OCI-LY3 (cell line): Measurements from ENCODE around the gene IRF2BP1.
"Not testable (repeated sequence)": the region's sequence is repeated elsewhere in the genome, so short reads cannot be mapped to it uniquely, and the experiment has no call there.

Experiments
- H2AFZ ChIP-seq: fragments of 200-600, 300-600 bp; shearing (Covaris generic); 2 replicates; pipeline ENCODE4 v1.6.0; 2014; ENCODE audit warnings: antibody characterized with exemption, low read depth, low read length
- H3K27ac ChIP-seq: fragments of 200-600, 300-600 bp; sonication (generic); 2 replicates; pipeline ENCODE4 v1.5.1; 2014; ENCODE audit warnings: mild to moderate bottlenecking, low read length, moderate library complexity, mixed read lengths
- H3K27me3 ChIP-seq: fragments of 200-600, 300-600 bp; sonication (generic); 2 replicates; pipeline ENCODE4 v1.6.1; 2014; ENCODE audit warnings: low read depth, low read length, mixed read lengths
- H3K36me3 ChIP-seq: fragments of 200-600, 300-600 bp; sonication (generic); replicated peaks from 2 replicates; pipeline ENCODE3; 2014; ENCODE audit warnings: low read depth, low read length, mixed read lengths
- H3K4me1 ChIP-seq: fragments of 300-600, 200-600 bp; sonication (generic); 2 replicates; pipeline ENCODE4 v1.6.1; 2014; ENCODE audit warnings: low read length, mixed read lengths
- H3K4me2 ChIP-seq: fragments of 200-600, 300-600 bp; sonication (generic); 2 replicates; pipeline ENCODE4 v1.6.1; 2014; ENCODE audit warnings: low read length, mixed read lengths
- H3K4me3 ChIP-seq: fragments of 300-600, 200-600 bp; sonication (generic); 2 replicates; pipeline ENCODE4 v1.5.1; 2014; ENCODE audit warnings: antibody characterized with exemption, mild to moderate bottlenecking, low read length, moderate library complexity
- H3K79me2 ChIP-seq: fragments of 300-600, 200-600 bp; shearing (Covaris generic); 2 replicates; pipeline ENCODE4 v1.6.1; 2014; ENCODE audit warnings: mild to moderate bottlenecking, low read length, mixed read lengths
- H3K9ac ChIP-seq: fragments of 300-600, 200-600 bp; shearing (Covaris generic); 2 replicates; pipeline ENCODE4 v1.6.0; 2014; ENCODE audit warnings: mild to moderate bottlenecking, low read length, moderate library complexity
- H3K9me3 ChIP-seq: fragments of 200-600, 300-600 bp; shearing (Covaris generic); 2 replicates; pipeline ENCODE4 v1.6.1; 2014; ENCODE audit warnings: low read length, mixed read lengths; ENCODE audit not compliant: insufficient read depth
- H4K20me1 ChIP-seq: fragments of 200-600, 300-600 bp; sonication (generic); 2 replicates; pipeline ENCODE4 v1.6.1; 2016; ENCODE audit warnings: low read length, mixed read lengths; ENCODE audit not compliant: insufficient read depth
- EZH2phosphoT487 ChIP-seq: fragments of 200-600 bp; shearing (Covaris generic); IDR thresholded peaks from 2 replicates; pipeline ENCODE4 v1.6.1; 2018; ENCODE audit warnings: antibody characterized with exemption, mixed run types, low read depth
- TF ChIP-seq, protein P1 (sequence below): fragments of 200-600, 300-600 bp; sonication (generic); IDR thresholded peaks from 2 replicates; pipeline ENCODE4 v1.5.1; 2014; ENCODE audit warnings: antibody characterized with exemption, low read length, low read depth

Gene IRF2BP1

DNA sequence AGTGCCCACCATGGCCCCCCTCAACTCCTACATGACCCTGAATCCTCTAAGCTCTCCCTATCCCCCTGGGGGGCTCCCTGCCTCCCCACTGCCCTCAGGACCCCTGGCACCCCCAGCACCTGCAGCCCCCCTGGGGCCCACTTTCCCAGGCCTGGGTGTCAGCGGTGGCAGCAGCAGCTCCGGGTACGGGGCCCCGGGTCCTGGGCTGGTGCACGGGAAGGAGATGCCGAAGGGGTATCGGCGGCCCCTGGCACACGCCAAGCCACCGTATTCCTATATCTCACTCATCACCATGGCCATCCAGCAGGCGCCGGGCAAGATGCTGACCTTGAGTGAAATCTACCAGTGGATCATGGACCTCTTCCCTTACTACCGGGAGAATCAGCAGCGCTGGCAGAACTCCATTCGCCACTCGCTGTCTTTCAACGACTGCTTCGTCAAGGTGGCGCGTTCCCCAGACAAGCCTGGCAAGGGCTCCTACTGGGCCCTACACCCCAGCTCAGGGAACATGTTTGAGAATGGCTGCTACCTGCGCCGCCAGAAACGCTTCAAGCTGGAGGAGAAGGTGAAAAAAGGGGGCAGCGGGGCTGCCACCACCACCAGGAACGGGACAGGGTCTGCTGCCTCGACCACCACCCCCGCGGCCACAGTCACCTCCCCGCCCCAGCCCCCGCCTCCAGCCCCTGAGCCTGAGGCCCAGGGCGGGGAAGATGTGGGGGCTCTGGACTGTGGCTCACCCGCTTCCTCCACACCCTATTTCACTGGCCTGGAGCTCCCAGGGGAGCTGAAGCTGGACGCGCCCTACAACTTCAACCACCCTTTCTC is 13.6 kb downstream of the IRF2BP1 start:
- no peak overlapping the region for H3K4me2 ChIP-seq
- no peak overlapping the region for H3K9ac ChIP-seq
- H4K20me1 ChIP-seq = no peaks in the 10 kb centered on the region
- H3K79me2 ChIP-seq = no peaks in the 10 kb centered on the region
- H3K36me3 ChIP-seq = peaks cover 3% of the 10 kb centered on the region
- H3K9me3 ChIP-seq = no peaks in the 10 kb centered on the region
- TF ChIP-seq, protein P1, sequence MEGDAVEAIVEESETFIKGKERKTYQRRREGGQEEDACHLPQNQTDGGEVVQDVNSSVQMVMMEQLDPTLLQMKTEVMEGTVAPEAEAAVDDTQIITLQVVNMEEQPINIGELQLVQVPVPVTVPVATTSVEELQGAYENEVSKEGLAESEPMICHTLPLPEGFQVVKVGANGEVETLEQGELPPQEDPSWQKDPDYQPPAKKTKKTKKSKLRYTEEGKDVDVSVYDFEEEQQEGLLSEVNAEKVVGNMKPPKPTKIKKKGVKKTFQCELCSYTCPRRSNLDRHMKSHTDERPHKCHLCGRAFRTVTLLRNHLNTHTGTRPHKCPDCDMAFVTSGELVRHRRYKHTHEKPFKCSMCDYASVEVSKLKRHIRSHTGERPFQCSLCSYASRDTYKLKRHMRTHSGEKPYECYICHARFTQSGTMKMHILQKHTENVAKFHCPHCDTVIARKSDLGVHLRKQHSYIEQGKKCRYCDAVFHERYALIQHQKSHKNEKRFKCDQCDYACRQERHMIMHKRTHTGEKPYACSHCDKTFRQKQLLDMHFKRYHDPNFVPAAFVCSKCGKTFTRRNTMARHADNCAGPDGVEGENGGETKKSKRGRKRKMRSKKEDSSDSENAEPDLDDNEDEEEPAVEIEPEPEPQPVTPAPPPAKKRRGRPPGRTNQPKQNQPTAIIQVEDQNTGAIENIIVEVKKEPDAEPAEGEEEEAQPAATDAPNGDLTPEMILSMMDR = no peak
- peaks cover 20% of the 10 kb centered on the region for H3K4me1 ChIP-seq
- no peak overlapping the region for H2AFZ ChIP-seq
- no peak overlapping the region for H3K27ac ChIP-seq
- no peaks in the 10 kb centered on the region for H3K27me3 ChIP-seq
- H3K4me3 ChIP-seq = no peak overlapping the region

DNA sequence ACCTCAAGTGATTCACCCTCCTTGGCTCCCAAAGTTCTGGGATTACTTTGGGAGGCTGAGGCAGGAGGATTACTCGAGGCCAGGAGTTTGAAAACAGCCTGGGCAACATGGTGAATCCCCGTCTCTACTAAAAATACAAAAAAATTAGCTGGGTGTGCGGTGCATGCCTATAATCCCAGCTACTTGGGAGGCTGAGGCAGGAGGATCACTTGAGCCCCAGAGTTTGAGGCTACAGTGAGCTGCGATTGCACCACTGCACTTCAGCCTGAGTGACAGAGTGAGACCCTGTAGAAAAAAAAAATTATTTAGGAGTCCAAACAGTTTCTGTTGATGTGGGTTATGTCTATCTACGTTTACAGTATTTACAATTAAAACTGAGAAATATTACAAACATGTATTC is 15.1 kb downstream of the IRF2BP1 start:
- Histone ChIP-seq H3K36me3 (peaks cover 3% of the 10 kb centered on the region), H3K9me3 (no peaks in the 10 kb centered on the region)

DNA sequence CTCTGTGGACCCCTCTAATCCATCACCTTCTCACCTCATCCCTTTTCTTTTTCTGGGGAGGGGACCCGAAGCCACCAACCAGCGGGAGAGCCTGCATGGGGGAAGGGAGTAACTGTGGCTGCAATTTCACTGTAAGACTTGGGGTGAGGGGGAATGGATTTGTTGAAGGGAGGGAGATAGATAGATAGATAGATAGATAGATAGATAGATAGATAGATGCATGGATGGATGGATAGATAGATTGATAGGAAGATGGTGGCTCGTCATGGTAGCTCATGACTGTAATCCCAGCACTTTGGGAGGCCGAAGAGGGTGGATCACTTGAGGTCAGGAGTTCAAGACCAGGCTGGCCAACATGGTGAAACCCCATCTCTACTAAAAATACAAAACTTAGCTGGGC is 18.7 kb downstream of the IRF2BP1 start:
- H3K36me3 ChIP-seq, H3K9me3 ChIP-seq, H2AFZ ChIP-seq, H3K9ac ChIP-seq, H3K4me3 ChIP-seq, H4K20me1 ChIP-seq, H3K79me2 ChIP-seq, H3K27ac ChIP-seq, H3K27me3 ChIP-seq, H3K4me2 ChIP-seq: not testable (repeated sequence)
- peaks cover 13% of the 10 kb centered on the region for H3K4me1 ChIP-seq

More for the DNA sequence above, 15.1 kb downstream of the IRF2BP1 start:
- no peaks in the 10 kb centered on the region for H3K27me3 ChIP-seq
- no peak overlapping the region for H3K4me2 ChIP-seq
- no peaks in the 10 kb centered on the region for H4K20me1 ChIP-seq
- no peaks in the 10 kb centered on the region for H3K79me2 ChIP-seq
- no peak overlapping the region for H2AFZ ChIP-seq
- H3K27ac ChIP-seq = no peak overlapping the region
- H3K4me1 ChIP-seq = peaks cover 6% of the 10 kb centered on the region
- TF ChIP-seq EZH2phosphoT487 = no peak
- TF ChIP-seq, protein P1 = no peak
- H3K4me3 ChIP-seq = no peak overlapping the region
- H3K9ac ChIP-seq = no peak overlapping the region

DNA sequence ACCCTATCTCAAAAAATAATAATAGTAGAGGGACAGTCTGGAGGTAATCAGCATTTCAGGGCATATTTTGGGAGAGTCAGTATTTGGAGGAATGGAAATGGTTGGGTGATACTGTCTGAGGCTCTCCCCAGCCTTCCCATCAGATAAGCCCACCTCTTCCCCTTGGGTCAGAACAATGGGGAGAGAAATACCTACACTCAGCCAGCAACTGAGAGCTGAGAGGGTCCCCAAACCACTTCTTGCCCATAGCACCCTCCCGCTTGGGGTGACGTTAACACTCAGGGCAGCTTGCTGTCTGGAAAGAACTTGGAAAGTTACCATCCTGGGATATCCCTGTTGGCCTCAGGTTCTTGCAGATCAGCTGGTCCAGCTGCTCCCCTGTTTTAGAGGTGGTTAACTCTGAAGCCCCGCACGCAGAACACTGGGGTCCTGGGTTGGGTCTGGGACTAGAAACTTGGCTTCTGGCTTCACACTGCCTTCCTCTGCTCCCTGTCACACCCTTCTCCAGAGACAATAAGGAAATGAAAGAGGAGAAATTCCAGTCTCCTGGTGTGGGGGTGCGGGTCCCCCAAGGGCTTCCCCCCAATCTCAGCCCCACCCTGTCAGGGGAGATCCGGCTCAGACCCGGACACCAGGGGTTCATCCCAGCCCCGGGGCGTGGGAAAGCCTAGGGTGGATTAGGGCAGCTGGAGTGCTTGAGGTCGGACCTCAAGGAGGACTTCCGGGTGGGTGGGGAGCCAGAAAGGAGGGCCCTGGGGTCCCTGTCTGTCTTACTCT is 19.4 kb downstream of the IRF2BP1 start:
- peaks cover 11% of the 10 kb centered on the region for H3K79me2 ChIP-seq
- no peak overlapping the region for H3K27ac ChIP-seq
- H3K27me3 ChIP-seq = no peaks in the 10 kb centered on the region

More for the DNA sequence above, 19.4 kb downstream of the IRF2BP1 start:
- H4K20me1 ChIP-seq = no peaks in the 10 kb centered on the region
- no peak overlapping the region for H3K4me2 ChIP-seq
- no peak overlapping the region for H3K9ac ChIP-seq
- H3K36me3 ChIP-seq = no peaks in the 10 kb centered on the region
- no peak overlapping the region for H3K4me3 ChIP-seq
- H2AFZ ChIP-seq = no peak overlapping the region
- H3K9me3 ChIP-seq = no peaks in the 10 kb centered on the region
- TF ChIP-seq, protein P1 = no peak
- no peak for TF ChIP-seq EZH2phosphoT487
- peaks cover 15% of the 10 kb centered on the region for H3K4me1 ChIP-seq
